ENCODE results near the gene VASN.
"Not testable (repeated sequence)": the region's sequence is repeated elsewhere in the genome, so short reads cannot be mapped to it uniquely, and the experiment has no call there.

The VASN gene

DNA sequence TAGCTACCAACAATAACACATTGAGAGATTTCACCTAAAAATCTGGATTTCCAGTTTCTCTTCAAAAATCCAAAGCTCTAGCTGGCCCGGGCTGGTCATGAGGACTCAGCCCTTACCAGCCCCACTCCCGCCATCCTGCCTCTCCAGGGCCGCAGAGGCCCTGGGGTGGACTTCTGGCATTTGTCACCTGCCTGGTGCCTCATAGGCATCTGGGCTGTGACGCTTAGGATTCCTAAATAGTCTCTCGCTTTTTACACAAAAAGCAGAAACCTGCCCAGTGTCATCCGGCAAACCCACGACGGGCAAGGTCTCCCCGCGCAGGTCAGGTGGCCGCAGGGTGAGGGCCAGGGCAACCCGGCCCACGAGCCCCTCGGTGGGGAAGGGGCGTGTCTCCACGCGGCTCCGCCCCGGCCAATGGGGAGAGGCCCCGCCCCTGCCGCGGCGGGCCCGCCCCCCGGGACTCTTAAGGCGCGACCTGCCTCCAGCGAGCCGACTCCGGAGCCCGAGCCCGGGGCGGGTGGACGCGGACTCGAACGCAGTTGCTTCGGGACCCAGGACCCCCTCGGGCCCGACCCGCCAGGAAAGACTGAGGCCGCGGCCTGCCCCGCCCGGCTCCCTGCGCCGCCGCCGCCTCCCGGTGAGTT, at the start of gene VASN:
Gene VASN (plus strand): TSS at position 492 of the 644 bp plus-strand sequence. CDS start 9,030 bp downstream, outside the sequence.
- DNase-seq (ENCODE audit: low read depth in 2 of 2) = peak; percentile 56 to 57

DNA sequence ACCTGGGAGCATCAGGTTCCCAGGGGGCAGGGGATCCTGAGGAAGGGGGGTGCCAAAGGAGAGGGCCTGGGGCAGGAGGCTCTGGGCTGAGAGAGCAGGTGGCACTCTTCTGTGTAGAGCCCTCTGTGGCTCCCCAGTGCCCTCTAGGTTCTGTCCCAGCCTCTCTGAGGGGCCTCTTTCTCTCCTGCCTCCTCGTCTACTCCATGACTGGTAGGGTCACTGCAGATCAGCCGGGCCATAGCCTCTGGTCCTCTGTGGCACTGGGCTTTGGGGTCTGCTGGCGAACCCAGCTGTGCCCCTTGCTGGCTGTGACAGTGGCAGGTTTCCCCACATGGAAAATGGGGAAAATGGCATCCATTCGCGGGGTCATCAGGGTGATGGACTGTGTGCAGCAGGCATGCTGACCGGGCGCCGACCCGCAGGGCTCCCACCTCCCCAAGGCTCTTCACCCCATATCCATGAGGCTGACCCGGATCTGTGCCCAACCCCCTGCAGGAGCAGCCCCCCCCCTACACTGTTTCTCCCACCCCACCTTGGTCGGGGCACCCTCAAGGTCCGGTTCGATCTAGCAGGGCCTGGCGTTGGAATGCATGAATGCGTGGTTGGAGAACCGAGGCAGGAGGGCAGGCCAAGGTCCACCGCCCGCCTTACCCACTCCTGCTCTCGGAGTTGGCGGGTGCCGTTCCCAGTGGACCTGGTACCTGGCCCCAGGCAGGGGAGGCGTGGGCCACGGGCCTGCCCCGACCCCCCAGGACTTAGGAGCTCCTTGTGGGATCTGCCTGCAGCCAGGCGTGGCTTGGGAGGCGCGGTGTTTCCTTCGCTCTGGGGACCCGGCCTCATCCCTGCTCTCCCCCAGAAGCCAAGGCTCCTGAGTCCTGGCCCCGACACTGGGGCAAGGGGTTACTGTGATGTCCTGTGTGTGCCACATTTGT, 49.3 kb upstream of the VASN start:
- no peak for DNase-seq (ENCODE audit: low read depth in 2 of 2)

DNA sequence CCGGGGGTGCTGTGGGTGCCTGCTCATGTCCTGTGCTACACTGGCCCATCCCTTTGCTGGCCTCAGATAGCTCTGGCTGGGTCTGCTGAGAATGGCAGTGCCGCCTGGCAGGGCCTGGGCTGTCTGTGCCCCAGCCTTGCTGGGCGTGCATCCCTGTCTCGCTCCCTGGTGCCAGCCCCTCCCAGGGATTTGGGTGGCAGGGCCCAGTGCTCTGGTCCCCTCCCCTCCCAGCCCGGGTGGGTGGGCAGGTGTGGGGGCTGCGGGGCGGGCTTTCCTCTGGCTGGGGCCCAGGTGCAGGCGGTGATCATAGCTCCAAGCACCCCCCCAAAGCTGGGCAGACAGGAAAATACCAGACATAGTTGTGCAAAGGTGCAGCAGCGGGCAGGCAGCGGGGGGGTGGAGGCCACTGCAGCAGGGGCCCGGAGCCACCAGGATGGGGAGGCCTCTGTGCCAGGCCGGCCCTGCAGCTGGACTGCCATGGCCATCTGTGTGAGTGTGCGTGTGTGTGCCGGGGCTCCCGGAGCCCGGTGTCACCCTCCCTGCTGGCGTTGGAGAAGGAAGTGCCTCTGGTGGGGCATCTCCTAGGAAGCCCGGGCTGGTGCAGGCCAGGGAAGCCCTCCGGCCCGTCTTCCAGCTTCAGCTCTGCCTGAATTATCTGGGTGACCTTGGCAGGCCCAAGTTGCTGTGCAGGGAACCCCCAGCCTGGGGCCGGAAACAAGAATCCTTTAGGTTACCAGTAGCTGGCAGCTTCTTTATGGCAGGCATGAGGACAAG, 48.4 kb upstream of the VASN start:
- no peak for DNase-seq (ENCODE audit: low read depth in 2 of 2)

DNA sequence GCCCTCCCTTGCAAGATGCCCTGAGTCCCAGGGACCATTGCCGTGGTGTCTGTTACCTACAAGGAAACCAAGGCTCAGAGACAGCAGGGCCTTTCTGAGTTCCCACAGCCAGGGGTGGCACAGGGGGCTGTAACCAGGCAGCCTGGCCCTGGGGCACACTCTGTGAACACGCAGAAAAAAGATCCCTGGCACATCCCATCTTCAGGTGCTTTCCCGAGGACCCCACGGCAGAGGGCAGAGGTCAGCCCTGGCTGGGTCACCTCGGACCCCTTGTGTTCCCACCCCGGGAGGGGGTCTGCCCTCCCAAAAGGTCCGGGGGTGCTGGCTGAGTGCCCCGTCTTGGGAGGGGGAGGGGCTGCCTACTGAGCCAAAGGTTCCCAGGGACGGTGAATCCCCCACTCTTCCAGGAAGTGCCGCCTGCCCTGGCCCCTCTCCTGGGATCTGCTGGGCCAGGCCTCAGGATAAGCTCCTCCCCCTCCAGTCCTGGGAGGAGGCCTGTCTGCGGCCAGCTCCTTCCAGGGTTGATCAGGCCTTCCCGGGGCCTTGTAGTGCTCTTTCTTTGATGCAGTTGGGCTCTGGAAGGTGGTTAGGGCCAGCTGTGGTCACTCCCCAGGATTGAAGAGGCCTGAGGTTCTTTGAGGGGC, 47.7 kb upstream of the VASN start:
- no peak for DNase-seq (ENCODE audit: low read depth in 2 of 2)

DNA sequence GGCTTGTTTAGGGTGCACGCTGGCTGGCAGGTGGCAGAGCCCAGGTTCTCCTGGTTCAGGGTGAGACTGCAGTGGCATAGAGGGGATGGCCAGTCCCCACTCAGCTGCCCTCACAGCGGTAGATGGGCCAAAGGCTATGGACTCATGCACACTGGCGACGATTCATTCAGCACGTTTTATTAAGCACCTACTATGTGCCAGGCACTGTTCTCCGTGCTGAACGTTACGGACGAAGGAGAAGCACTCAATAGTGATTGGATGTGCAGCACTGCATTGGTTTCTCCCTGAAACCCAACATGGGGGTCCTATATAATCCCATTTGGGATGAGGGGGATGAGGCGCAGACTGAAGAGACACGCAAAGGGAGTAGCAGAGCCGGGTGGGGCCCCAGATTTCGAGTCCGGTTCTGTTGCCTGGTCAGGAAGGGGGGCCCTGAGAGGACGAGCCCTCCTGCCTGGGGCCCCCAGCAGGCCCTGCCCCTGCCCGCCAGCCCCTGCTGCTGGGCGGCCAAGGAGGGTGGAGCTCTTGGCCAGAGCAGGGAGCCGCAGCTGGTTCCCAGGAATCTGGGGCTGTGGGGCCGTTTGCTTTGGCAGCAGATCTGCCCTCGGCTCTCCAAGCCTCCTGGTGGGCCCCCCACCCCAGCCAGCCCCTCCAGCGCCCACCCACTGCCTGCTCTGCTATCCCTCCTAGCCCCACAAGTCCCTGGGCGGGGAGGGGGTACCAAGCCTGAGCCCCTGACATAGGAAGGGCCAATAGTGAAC, 47.0 kb upstream of the VASN start:
- DNase-seq (ENCODE audit: low read depth in 2 of 2) = no peak

DNA sequence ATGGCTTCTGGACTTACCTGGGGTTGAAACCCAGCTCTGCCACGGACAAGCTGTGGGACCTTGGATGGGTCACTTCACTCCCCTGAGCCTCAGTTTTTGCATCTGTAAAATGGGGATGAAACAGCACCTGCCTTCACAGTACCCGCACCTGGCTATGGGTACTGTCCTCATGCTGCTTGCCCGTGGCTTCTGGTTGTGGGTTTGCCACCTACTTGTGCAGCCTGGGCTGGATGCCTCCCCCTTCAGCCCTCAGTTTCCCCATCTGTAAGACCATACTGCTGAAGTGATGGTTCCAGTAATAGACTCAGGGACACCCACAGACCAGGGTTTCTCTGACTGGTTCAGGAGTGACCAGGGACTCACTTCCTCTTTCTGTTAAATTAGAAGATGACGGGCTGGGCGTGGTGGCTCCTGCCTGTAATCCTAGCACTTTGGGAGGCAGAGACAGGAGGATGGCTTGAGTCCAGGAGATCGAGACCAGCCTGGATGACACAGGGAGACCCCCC, 46.3 kb upstream of the VASN start:
- DNase-seq (ENCODE audit: low read depth in 2 of 2) = no peak

DNA sequence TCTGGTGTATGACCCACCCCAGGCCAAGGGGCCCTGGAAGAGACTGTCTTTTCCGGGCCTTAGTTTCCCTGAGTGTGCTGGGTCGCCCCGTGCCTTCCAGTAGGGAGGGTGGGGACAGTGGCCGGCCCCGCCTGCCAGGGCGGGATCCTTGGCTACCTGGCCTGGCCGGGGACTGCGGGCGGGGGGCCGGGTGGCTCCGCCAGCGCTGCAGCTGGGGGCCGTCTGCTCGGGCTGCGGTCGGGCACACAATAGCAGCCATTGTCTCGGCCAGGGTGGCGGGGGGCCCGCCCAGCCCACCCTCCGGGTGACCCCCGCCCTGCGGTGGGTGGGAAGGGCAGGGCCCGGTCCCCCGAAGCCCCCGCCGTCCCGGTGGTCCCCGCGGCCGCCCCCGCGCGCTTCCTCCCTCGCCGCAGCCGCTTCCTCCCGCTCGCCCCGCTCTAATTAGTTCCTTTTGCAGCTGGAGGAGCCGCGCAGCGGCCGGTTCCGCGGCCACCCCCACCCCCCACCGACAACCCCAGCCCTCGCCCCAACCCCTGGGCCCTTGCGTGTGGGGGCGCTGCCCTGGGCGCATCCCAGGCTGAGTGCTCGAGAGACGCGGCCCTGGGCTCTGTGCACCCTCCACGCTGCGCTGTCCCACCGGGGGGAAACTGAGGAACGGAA, 44.1 kb upstream of the VASN start:
- no peak for DNase-seq (ENCODE audit: low read depth in 2 of 2)

DNA sequence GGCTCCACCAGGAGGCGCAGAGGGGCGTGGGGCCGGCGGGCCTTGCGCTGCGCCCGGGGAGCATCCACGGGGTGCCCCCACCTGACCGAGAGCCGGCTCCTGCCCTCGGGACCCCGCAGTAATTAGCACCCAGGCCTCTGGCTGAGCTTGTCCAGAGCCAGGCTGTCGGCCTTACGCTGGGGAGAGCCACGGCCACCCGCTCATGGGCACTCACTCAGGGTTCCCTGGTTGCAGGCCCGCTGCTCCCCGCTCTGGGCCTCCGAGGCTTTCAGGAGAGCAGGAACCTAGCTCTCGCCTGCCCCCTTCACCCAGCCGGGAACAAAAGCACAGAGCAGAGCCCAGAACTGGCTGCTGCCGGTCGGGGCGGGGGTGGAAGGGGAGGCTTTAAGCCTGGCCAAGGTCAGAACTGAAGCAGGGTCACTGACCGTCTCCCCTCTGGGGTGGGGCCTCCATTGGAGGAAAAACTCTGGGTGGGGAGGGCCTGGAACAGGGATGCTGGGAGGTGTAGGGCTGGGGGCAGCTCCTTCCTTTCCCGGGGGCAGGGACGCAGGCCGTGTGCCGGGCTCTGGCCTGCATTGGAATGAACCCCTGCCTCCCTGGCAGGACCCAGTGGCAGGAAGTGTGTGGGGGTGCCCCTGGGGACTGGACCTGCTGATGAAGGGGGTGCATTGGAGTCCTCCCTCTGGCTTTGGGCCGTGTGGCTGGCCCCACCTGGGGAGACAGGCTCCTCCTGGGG, 43.4 kb upstream of the VASN start:
- DNase-seq (ENCODE audit: low read depth in 2 of 2) = no peak

DNA sequence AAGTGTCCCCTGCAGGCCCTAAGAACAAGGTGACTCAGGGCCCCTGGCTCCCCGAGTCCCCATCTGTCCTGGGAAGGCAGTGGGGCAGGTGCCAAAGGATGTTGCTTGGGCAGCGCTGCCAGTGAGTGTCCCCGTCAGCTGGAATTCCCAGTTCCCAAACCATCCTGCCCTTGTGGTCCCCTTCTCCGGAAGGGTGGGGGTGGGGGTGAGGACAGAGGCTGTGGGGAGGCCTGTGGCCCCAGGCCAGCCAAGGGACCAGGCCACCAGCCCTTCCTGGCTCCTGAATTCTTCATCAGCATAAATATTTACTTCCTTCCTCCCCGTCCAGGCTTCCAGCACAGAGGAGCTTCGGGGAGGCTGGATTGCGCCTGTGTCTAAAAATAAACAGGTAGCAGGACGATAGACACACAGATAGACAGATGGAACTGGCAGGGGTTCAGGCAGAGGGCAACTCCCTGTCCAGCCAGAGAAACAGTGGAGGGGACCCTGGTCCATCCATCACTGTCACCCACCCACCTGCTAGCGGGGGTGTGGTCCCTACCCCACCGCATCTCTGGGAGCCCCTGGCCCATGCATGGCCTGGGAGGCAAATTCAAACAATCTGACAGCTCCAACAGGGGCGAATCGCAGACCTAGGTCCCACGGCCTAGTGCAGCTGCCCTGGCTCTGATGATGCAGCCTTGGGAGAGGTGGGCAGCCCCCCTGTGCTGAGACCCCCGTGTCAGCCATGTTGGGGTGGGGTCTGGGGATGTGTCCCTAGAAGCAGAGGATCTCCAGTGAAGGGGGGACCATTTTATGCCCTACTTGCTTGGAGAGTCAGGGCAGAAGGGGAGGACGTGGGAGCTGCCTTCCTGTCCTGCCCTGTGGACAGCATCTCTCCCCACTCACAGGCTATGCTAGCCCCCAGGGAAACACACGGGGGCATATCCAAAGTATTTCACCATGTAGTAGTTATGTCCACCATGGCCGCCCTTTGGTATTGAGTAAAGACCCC, 42.6 kb upstream of the VASN start:
- no peak for DNase-seq (ENCODE audit: low read depth in 2 of 2)

DNA sequence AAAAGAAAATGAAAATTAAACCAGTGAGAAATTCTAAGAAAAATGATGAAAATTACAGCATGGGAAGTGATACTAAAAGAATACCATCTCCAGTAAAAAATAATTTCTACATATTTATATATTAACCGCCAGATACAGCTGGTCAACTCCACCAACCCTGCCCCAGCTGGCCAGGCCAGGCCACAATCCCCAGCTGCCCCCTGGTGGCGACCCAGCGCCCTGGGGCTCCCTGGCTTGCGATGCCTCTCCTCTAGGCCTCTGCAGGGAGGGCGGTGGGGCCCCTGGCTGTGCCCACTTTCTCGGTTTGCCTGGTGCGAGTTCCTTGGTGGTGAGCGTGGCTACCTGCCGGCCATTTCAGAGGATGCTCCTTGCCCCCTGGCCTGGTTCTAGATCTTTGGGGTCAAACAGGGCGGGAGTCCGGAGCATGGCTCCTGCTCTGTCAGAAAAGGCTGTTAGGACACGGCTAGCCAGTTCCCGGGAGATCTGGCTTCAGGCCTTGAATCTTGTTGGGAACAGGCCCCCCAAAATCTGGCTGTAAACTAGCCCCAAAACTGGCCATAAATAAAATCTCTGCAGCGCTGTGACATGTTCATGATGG, 41.3 kb upstream of the VASN start:
- DNase-seq (ENCODE audit: low read depth in 2 of 2) = peak in 1 of 2 donors; percentile 47

DNA sequence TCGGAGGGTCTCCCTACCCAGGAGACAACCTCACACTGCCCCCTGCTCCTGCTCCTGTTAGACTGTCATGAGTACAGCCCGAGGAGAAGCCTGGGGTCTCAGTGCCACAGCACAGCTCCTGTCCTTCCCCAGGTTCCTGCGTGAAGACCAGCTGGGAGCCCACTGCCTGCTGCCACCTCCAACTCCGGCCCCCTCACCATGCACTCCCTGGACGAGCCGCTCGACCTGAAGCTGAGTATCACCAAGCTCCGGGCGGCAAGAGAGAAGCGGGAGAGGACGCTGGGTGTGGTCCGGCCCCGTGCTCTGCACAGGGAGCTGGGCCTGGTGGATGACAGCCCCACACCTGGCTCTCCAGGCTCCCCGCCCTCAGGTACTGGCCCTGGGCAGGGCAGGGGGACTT, 39.6 kb upstream of the VASN start:
- no peak for DNase-seq (ENCODE audit: low read depth in 2 of 2)

DNA sequence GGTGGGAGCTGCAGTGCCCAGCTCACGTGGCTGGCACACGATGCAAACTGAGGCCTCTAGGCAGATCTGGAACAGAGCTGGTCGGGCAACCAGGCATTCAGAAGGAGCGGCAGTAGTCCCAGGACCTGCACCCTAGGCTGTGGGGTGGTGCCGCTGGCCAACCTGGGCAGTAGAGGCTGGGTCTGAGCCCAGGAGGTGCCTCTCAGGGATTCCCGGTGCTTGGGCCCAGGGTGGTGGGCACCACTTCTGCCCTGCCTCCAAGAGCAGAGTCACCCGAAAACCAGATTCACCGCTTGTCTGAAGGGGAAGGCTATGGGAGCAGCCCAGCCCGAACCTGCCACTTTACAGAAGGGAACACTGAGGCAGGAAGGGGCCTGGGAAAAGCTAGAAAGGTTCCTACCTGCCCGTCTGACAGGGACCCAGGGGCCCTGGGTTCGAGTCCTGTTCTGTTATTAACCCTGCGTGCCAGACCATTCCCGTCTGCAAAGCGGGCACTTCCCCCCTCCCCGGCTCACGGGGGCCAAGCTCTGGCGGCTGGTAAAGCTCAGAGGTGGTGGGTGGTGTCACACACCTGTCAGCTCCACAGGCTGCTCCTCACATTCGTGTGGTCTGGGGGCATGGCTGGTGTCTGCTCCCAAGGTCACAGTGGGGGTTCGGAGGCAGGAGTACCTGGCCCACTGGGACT, 38.9 kb upstream of the VASN start:
- no peak for DNase-seq (ENCODE audit: low read depth in 2 of 2)

DNA sequence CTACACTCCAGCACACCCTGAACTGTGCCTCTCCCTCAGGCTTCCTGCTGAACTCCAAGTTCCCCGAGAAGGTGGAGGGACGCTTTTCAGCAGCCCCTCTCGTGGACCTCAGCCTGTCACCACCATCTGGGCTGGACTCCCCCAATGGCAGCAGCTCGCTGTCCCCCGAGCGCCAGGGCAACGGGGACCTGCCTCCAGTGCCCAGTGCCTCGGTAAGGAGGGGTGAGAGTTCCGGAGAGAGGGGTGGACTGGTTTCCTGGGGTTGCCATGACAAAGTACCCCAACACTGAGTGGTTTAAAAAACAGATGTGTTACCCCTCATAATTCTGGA, 38.4 kb upstream of the VASN start:
- no peak for DNase-seq (ENCODE audit: low read depth in 2 of 2)

DNA sequence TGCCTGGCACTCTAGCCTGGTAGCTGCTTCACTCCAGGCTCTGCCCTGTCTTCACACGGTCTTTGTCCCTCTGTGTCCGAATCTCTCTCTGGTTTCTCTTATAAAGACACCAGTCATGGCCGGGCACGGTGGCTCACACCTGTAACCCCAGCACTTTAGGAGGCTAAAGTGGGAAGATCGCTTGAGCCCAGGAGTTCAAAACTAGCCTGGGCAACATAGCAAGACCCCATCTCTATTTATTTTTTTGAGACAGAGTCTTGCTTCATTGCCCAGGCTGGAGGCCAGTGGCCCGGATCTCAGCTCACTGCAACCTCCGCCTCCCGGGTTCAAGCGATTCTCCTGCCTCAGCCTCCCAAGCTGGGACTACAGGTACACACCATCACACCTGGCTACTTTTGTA, 37.9 kb upstream of the VASN start:
- DNase-seq (ENCODE audit: low read depth in 2 of 2) = not testable (repeated sequence)

DNA sequence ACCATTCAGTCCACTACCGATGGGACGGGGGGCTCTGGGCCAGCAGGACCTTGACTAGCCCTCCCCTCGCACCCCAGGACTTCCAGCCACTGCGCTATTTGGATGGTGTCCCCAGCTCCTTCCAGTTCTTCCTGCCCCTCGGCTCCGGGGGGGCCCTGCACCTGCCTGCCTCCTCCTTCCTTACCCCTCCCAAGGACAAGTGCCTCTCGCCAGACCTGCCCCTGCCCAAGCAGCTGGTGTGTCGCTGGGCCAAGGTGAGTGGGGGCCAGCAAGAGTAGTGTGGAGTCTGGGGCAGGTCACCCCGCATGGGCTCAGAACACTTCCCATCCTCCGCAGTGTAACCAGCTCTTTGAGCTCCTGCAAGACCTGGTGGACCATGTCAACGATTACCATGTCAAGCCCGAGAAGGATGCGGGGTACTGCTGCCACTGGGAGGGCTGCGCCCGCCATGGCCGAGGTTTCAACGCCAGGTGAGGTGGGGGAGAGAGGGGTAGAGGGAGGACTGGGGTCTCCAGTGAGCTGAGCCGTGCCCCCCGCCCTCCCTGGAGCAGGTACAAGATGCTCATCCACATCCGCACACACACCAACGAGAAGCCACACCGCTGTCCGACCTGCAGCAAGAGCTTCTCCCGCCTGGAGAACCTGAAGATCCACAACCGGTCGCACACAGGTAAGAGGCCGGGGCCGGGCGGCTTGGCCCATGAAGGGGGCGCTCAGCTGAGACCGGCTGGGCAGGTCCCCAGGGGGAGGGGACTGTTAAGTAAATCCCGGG, 36.7 kb upstream of the VASN start:
- DNase-seq (ENCODE audit: low read depth in 2 of 2) = no peak

DNA sequence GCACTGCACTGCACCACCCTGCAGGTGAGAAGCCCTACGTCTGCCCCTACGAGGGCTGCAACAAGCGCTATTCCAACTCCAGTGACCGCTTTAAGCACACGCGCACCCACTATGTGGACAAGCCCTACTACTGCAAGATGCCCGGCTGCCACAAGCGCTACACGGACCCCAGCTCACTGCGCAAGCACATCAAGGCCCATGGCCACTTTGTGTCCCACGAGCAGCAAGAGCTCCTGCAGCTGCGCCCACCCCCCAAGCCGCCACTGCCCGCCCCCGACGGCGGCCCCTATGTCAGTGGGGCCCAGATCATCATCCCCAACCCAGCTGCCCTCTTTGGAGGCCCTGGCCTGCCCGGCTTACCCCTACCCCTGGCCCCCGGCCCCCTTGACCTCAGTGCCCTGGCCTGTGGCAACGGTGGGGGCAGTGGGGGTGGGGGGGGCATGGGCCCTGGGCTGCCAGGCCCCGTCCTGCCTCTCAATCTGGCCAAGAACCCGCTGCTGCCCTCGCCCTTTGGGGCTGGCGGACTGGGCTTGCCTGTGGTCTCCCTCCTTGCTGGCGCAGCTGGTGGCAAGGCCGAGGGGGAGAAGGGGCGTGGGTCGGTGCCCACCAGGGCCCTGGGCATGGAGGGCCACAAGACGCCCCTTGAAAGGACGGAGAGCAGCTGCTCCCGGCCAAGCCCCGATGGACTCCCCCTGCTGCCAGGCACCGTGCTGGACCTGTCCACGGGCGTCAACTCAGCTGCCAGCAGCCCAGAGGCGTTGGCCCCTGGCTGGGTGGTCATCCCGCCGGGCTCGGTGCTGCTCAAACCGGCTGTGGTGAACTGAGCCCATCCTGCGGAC, 34.7 kb upstream of the VASN start:
- no peak for DNase-seq (ENCODE audit: low read depth in 2 of 2)
